Sigmoid colon (tissue), 3 donors: ENCODE measurements around the gene FGF2.

ENCODE experiments used
- CTCF ChIP-seq, 4 experiments: fragments of 450-650 bp in 3 of 4; fragments of 200-600 bp in 1 of 4; IDR thresholded peaks; one replicate each; pipeline ENCODE4 v1.5.1; 2016 to 2019; ENCODE audit warnings: antibody characterized with exemption in 4 of 4, mild to moderate bottlenecking in 3 of 4, moderate library complexity in 2 of 4
- POLR2A ChIP-seq, 2 donors: fragments of 450-650 bp; IDR thresholded peaks; one replicate each; pipeline ENCODE4 v1.6.1; 2016; ENCODE audit warnings: antibody characterized with exemption in 2 of 2, mild to moderate bottlenecking in 2 of 2, moderate library complexity in 2 of 2

GRCh38 chr4:122833999-122834398, 7.4 kb downstream of the FGF2 start:
- no peak for TF ChIP-seq CTCF (IDR thresholded peaks at IDR 0.05)
- TF ChIP-seq POLR2A (IDR thresholded peaks at IDR 0.05): no peak
